ENCODE data around the gene IRF6.
A peak's percentile ranks its signal among the peaks of the same experiment; 100 is the strongest.

Gene IRF6

DNA sequence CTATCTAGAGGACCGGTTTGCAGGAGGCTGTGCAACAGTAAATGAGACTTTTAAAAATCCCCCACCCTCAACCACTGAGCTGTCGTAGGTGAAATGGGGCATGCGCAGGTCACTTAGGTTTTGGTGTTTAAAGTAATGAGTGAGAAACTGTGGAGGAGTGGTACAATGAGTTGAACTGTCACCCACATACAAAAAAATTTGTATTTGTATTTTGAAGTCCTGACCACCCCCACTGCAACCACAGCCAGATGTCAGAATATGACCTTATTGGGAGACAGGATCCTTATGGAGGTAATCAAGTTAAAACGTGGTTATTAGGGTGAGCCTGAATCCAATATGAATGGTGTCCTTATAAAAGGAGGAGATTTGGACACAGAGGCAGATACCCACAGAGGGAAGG, 1.6 kb upstream of the IRF6 start:
- H3K4me3 ChIP-seq (replicated peaks; ENCODE audit: low read depth, low read length), result no peak overlapping the region
- no peak for DNase-seq (ENCODE audit: extremely low read depth, low read depth)
- TF ChIP-seq, protein P1, sequence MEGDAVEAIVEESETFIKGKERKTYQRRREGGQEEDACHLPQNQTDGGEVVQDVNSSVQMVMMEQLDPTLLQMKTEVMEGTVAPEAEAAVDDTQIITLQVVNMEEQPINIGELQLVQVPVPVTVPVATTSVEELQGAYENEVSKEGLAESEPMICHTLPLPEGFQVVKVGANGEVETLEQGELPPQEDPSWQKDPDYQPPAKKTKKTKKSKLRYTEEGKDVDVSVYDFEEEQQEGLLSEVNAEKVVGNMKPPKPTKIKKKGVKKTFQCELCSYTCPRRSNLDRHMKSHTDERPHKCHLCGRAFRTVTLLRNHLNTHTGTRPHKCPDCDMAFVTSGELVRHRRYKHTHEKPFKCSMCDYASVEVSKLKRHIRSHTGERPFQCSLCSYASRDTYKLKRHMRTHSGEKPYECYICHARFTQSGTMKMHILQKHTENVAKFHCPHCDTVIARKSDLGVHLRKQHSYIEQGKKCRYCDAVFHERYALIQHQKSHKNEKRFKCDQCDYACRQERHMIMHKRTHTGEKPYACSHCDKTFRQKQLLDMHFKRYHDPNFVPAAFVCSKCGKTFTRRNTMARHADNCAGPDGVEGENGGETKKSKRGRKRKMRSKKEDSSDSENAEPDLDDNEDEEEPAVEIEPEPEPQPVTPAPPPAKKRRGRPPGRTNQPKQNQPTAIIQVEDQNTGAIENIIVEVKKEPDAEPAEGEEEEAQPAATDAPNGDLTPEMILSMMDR (IDR thresholded peaks at IDR 0.05; ENCODE audit: low read depth, low read length, missing control alignments), result no peak

DNA sequence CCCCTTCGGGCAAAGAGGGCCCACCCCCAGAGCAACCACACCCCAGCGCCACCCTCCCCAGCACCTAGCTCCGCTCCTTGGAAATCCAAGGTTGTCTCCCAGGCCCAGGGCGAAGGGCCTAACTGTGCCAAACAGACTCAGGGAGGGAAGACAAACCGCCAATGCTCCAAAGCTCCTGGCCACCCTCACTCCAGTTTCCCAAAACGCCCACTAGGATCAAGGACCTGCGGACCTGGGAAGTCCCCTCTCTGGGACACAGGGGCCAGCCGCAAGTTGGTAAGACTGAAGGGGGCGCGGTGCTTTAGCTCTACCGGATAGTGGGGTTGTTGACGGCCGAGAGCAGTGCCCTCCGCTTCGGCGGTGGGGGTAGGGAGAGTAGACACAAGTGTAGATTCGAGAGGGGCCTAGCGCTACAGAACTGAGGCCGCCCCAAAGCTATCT, 581 bp downstream of the IRF6 start:
- peak overlapping the region; percentile 34; the same call in 1 of the 2 replicates for H3K4me3 ChIP-seq (replicated peaks; ENCODE audit: low read depth, low read length)
- TF ChIP-seq, protein P1 (IDR thresholded peaks at IDR 0.05; ENCODE audit: low read depth, low read length, missing control alignments), result no peak
- DNase-seq (ENCODE audit: extremely low read depth, low read depth), result no peak

DNA sequence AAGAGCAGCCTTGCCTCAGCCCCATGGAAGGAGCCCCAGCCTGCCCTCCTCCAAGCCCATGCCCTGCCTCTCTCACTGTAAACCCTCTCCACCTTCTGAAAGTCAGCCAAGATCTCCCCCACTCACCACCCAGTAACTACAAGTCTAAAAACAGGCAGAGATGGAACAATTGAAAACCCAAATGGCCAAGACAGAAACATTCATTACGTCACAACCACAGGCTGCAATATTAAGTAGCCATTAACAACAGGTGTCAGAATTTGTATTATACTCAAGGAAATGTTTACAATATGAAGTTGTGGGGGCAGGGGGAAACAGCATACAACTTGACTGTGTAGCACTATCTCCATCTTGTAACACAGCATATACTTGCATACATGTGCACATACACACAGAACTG, 2.4 kb downstream of the IRF6 start:
- DNase-seq (ENCODE audit: extremely low read depth, low read depth), result no peak
- TF ChIP-seq, protein P1 (IDR thresholded peaks at IDR 0.05; ENCODE audit: low read depth, low read length, missing control alignments), result no peak
- H3K4me3 ChIP-seq (replicated peaks; ENCODE audit: low read depth, low read length), result no peak overlapping the region

DNA sequence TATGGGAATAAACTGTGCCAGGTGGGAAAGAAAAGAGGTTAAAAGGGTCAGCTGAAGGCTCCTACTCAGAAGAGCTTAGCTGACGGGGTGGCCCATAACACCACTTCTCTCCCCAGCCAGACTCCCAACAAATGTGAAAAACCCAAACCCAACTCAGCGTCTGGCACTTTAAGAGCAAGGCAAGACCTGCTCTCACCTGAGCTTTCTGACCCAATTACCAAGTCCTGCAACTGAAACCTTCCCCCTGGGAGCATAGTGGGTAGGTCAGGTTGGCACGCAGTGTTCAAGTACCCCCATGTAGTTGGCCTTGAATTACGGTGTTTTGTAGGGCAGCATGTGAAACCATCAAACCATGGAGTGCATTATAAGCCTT, 3.2 kb downstream of the IRF6 start:
- TF ChIP-seq, protein P1 (IDR thresholded peaks at IDR 0.05; ENCODE audit: low read depth, low read length, missing control alignments), result no peak
- no peak overlapping the region for H3K4me3 ChIP-seq (replicated peaks; ENCODE audit: low read depth, low read length)
- DNase-seq (ENCODE audit: extremely low read depth, low read depth), result no peak

DNA sequence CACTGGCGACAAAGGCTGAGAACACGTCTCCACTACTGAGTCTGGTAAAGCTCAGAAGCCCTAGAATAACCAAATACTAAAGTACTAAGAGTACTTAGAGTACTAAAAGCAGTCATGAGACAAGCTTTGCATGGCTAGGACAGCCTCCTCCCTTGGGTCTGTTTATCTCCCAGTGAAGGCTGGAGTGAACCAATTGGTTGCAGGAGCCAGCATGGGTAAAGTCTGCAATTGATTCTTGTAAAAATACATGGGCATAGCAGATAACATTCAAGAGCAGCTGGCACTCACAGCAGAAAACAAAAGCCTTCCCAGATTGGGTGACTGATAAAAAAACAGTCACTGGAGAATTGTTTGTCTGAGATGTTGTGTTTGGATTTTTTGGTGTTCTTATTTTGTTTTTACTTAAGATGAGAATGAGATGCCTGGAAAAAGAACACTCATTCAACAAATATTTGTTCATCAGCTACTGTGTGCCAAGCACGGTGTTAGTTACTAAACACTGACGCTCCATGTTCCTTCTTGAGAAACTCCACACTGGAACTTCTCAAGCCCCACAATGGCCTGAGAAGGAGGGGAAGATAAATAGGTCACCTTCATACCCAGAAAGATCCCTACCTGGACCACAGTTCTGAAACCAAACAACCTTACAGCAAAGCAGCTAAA, 3.7 kb downstream of the IRF6 start:
- no peak for DNase-seq (ENCODE audit: extremely low read depth, low read depth)
- TF ChIP-seq, protein P1 (IDR thresholded peaks at IDR 0.05; ENCODE audit: low read depth, low read length, missing control alignments), result no peak
- H3K4me3 ChIP-seq (replicated peaks; ENCODE audit: low read depth, low read length), result no peak overlapping the region

DNA sequence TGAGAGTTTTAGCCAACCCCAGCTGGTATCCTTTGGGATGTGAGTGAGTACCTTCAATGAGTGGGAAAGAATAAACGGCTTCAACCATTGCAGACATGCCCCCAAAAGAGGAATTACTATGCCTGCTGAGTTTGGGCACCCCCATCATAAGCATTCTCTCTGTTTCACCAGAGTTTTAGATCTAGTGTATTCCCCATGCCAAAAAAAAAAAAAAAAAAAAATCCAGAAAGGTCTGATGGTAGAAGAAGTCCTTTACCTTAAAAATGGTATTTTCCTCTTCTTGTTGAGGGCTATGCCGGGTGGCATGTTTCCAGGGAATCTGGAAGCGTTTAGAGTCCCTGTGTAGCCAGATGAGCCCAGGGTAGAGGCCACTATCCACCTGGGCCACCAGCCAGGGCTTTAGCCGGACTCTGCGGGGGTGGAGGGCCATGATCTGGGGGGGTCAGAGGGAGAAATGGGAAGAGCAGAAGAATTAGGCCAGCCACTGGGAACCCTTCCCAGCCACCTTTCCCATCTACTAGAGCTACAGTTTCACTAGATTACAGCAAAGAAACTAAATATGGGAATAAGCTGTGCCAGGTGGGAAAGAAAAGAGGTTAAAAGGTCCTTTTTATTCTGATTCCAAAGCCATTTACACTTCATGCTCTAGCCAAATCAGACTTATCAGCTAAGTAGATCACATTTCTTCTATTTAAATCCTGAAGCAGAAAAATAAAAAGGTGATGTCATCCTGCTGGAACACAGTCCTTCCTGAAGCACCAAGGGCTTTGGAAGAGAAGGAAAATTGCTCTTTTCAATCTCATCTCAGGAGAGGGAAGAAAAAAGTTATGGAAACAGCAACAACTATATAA, 4.7 kb downstream of the IRF6 start:
- DNase-seq (ENCODE audit: extremely low read depth, low read depth), result no peak
- TF ChIP-seq, protein P1 (IDR thresholded peaks at IDR 0.05; ENCODE audit: low read depth, low read length, missing control alignments), result no peak
- no peak overlapping the region for H3K4me3 ChIP-seq (replicated peaks; ENCODE audit: low read depth, low read length)
